PC-3 (cell line): Measurements from ENCODE around the gene FAM47E.

Experiments used
- EZH2 ChIP-seq: fragments of 300-600 bp; sonication (generic); IDR thresholded peaks from one replicate; pipeline ENCODE4 v1.6.1; 2017; ENCODE audit warnings: antibody characterized with exemption, mild to moderate bottlenecking, low read length; ENCODE audit not compliant: unreplicated experiment
- EZH2phosphoT487 ChIP-seq: fragments of 300-600 bp; sonication (generic); IDR thresholded peaks from 2 replicates; pipeline ENCODE4 v1.6.1; 2018; ENCODE audit warnings: mild to moderate bottlenecking, antibody characterized with exemption, low read length, borderline replicate concordance
- TF ChIP-seq, protein P1 (sequence below): fragments of 300-600 bp; sonication (generic); conservative IDR thresholded peaks from 2 replicates; pipeline ENCODE4 v1.5.1; 2017; ENCODE audit warnings: antibody characterized with exemption, low read depth, mild to moderate bottlenecking, low read length

DNA sequence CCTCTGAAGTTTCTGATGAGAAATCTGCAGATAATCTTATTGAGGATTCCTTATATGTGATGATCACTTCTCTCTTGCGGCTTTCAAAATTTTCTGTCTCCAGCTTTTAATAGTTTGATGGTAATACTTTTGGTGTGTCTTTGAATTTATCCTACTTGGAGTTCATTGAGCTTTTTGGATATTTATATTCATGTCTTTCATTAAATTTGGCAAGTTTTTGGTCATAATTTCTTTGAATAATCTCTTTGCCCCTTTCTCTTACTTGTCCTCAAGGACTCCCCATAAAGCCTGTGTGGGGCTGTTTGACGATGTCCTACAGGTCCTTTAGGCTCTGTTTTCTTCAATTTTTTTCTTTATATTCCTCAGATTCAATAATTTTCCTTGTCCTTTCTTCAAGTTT, 11.3 kb upstream of the FAM47E start:
- TF ChIP-seq, protein P1, sequence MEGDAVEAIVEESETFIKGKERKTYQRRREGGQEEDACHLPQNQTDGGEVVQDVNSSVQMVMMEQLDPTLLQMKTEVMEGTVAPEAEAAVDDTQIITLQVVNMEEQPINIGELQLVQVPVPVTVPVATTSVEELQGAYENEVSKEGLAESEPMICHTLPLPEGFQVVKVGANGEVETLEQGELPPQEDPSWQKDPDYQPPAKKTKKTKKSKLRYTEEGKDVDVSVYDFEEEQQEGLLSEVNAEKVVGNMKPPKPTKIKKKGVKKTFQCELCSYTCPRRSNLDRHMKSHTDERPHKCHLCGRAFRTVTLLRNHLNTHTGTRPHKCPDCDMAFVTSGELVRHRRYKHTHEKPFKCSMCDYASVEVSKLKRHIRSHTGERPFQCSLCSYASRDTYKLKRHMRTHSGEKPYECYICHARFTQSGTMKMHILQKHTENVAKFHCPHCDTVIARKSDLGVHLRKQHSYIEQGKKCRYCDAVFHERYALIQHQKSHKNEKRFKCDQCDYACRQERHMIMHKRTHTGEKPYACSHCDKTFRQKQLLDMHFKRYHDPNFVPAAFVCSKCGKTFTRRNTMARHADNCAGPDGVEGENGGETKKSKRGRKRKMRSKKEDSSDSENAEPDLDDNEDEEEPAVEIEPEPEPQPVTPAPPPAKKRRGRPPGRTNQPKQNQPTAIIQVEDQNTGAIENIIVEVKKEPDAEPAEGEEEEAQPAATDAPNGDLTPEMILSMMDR, result no peak
- TF ChIP-seq EZH2, result no peak
- no peak for TF ChIP-seq EZH2phosphoT487
